Smooth muscle cell (in vitro differentiated cells): ENCODE data around the gene PLCXD3. TPM values are rescaled to one million over a fixed set of nuclear protein-coding genes. Genes with fewer than 3 reads are reported as not detected.

ENCODE experiments used
- DNase-seq: peaks from one replicate; lab custom pipeline; 2025; ENCODE audit not compliant: unreplicated experiment; lab: John Stamatoyannopoulos, UW
- H2AFZ ChIP-seq: fragments of 200-600 bp; sonication (generic); 2 replicates; pipeline ENCODE4 v1.6.0; 2016; ENCODE audit warnings: antibody characterized with exemption, low read depth, mild to moderate bottlenecking
- H3F3A ChIP-seq: fragments of 200-600 bp; sonication (generic); 2 replicates; pipeline ENCODE4 v1.6.0; 2017; ENCODE audit warnings: antibody characterized with exemption, low read depth
- H3K27ac ChIP-seq: fragments of 200-600 bp; sonication (generic); 2 replicates; pipeline ENCODE4 v1.5.1; 2016; ENCODE audit warnings: low read depth, mild to moderate bottlenecking
- H3K27me3 ChIP-seq: fragments of 200-600 bp; sonication (generic); 2 replicates; pipeline ENCODE4 v1.6.1; 2016; ENCODE audit warnings: low read depth, mild to moderate bottlenecking
- H3K36me3 ChIP-seq: fragments of 200-600 bp; sonication (generic); 2 replicates; pipeline ENCODE4 v1.5.1; 2016; ENCODE audit warnings: low read depth
- H3K4me1 ChIP-seq: fragments of 200-600 bp; sonication (generic); 2 replicates; pipeline ENCODE4 v1.5.1; 2016; ENCODE audit warnings: low read depth
- H3K4me2 ChIP-seq: fragments of 200-600 bp; sonication (generic); 2 replicates; pipeline ENCODE4 v1.6.0; 2016; ENCODE audit warnings: mild to moderate bottlenecking
- H3K4me3 ChIP-seq: fragments of 200-600 bp; sonication (generic); 2 replicates; pipeline ENCODE4 v1.5.1; 2016; ENCODE audit warnings: mild to moderate bottlenecking
- H3K79me2 ChIP-seq: fragments of 200-600 bp; sonication (generic); 2 replicates; pipeline ENCODE4 v1.6.0; 2016; ENCODE audit warnings: low read depth, mild to moderate bottlenecking
- H3K9ac ChIP-seq: fragments of 200-600 bp; sonication (generic); 2 replicates; pipeline ENCODE4 v1.6.0; 2016; ENCODE audit warnings: low read depth
- H3K9me3 ChIP-seq: fragments of 200-600 bp; sonication (generic); replicated peaks from 2 replicates; pipeline ENCODE4 v1.5.1; 2016; ENCODE audit warnings: low read depth
- H4K20me1 ChIP-seq: fragments of 200-600 bp; sonication (generic); 2 replicates; pipeline ENCODE4 v1.6.0; 2016; ENCODE audit warnings: low read depth
- WGBS: methylation state at CpG from one replicate; pipeline ENCODE4 v1.1.7; 2016; ENCODE audit warnings: low lambda C conversion rate; 5-methylcytosine and 5-hydroxymethylcytosine counted together
- polyA plus RNA-seq: library from polyadenylated mRNA; unstranded; fragments of >200 nt; fragmentation: Nextera tagmentation; extraction: Ambion mirVana; gene quantifications from 2 replicates; pipeline ENCODE4 v1.2.1, GENCODE V29; 2016
- total RNA-seq: library from RNA; depleted of rRNA; stranded (reverse); fragments of >200 nt; gene quantifications from 2 replicates; pipeline ENCODE4 v1.2.3, GENCODE V29; 2014
- TF ChIP-seq, protein P1 (sequence below): fragments of 200-600 bp; sonication (generic); IDR thresholded peaks from 2 replicates; pipeline ENCODE4 v1.5.1; 2017; ENCODE audit warnings: borderline replicate concordance, mild to moderate bottlenecking, antibody characterized with exemption; ENCODE audit not compliant: insufficient read depth, poor library complexity, severe bottlenecking

Gene PLCXD3
- total and polyA plus RNA-seq, 2 experiments from 2014 or later = 0.09 TPM; not detected in 1

DNA sequence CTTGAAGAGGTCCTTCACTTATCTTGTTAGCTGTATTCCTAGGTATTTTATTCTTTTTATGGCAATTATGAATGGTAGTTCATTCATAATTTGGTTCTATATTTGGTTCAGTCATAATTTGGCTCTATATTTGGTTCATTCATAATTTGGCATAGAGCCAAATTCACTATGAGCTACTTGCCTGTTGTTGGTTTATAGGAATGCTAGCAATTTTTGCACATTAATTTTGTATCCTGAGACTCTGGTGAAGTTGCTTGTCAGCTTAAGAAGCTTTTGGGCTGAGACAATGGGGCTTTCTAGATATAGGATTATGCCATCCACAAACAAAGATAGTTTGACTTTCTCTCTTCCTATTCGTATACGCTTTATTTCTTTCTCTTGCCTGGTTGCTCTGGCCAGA is 142.2 kb downstream of the PLCXD3 start:
- Histone ChIP-seq H3K79me2 (no peaks in the 10 kb centered on the region), H3K27me3 (no peaks in the 10 kb centered on the region), H2AFZ (no peak overlapping the region), H3K9ac (no peak overlapping the region), H3K36me3 (no peaks in the 10 kb centered on the region), H4K20me1 (no peaks in the 10 kb centered on the region), H3K4me1 (no peaks in the 10 kb centered on the region), H3K4me3 (no peak overlapping the region), H3K9me3 (no peaks in the 10 kb centered on the region), H3F3A (no peaks in the 10 kb centered on the region), H3K4me2 (no peak overlapping the region), H3K27ac (no peak overlapping the region)
- WGBS = 98% methylated on average over 2 of the region's 2 CpGs
- no peak for DNase-seq
- TF ChIP-seq, protein P1, sequence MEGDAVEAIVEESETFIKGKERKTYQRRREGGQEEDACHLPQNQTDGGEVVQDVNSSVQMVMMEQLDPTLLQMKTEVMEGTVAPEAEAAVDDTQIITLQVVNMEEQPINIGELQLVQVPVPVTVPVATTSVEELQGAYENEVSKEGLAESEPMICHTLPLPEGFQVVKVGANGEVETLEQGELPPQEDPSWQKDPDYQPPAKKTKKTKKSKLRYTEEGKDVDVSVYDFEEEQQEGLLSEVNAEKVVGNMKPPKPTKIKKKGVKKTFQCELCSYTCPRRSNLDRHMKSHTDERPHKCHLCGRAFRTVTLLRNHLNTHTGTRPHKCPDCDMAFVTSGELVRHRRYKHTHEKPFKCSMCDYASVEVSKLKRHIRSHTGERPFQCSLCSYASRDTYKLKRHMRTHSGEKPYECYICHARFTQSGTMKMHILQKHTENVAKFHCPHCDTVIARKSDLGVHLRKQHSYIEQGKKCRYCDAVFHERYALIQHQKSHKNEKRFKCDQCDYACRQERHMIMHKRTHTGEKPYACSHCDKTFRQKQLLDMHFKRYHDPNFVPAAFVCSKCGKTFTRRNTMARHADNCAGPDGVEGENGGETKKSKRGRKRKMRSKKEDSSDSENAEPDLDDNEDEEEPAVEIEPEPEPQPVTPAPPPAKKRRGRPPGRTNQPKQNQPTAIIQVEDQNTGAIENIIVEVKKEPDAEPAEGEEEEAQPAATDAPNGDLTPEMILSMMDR = no peak

DNA sequence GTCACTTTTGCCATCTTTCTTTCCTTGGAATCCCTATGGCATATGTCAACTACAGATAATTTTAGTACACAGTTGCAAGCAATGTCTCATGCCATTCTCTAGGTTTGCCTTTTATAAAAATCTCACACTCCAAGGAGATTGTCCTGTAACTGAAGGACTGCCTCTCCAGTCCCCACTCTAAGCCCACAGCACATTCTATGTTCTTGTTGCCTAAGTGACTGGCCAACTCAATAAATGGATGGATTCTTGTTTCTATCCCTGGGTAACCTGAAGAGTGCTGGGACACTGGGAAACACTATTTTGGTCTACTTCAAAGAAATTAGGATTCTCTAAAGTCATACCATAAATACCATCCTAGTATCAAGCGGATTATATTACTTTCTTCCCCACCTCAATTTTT is 145.0 kb downstream of the PLCXD3 start:
- Histone ChIP-seq H2AFZ (no peak overlapping the region), H3K27me3 (no peaks in the 10 kb centered on the region), H3K36me3 (no peaks in the 10 kb centered on the region), H3K9me3 (no peaks in the 10 kb centered on the region), H3K9ac (no peak overlapping the region), H3F3A (no peaks in the 10 kb centered on the region), H3K4me1 (no peaks in the 10 kb centered on the region), H4K20me1 (no peaks in the 10 kb centered on the region), H3K27ac (no peak overlapping the region), H3K79me2 (no peaks in the 10 kb centered on the region), H3K4me3 (no peak overlapping the region), H3K4me2 (no peak overlapping the region)
- WGBS = 0% methylated on average over 1 of the region's 1 CpG
- TF ChIP-seq, protein P1 = no peak
- no peak for DNase-seq

DNA sequence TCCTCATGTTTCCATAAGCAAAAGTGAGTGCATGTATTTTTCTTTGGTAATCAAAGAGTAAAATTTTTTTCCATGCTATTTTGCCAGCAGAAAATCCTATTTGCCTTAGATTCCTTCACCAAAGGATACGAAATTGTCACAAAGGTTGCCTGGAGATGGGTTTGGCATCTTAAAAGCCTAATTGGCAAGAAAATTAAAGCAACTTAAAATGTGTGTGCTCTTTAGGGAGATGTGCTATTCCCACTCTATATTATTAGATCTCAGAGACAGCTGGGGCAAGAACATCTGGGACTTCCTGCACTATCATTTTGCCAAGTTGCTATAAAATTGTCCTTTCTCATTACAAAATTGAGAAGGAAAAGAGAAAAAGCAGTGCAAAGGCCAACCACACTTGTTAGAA is 146.1 kb downstream of the PLCXD3 start:
- Histone ChIP-seq H3F3A (no peaks in the 10 kb centered on the region), H3K4me1 (no peaks in the 10 kb centered on the region), H3K79me2 (no peaks in the 10 kb centered on the region), H3K4me3 (no peak overlapping the region), H3K36me3 (no peaks in the 10 kb centered on the region), H4K20me1 (no peaks in the 10 kb centered on the region), H3K27ac (no peak overlapping the region), H3K4me2 (no peak overlapping the region), H2AFZ (no peak overlapping the region), H3K9ac (no peak overlapping the region), H3K27me3 (no peaks in the 10 kb centered on the region), H3K9me3 (no peaks in the 10 kb centered on the region)
- DNase-seq = no peak
- 89% methylated on average over 1 of the region's 1 CpG for WGBS
- TF ChIP-seq, protein P1 = no peak

DNA sequence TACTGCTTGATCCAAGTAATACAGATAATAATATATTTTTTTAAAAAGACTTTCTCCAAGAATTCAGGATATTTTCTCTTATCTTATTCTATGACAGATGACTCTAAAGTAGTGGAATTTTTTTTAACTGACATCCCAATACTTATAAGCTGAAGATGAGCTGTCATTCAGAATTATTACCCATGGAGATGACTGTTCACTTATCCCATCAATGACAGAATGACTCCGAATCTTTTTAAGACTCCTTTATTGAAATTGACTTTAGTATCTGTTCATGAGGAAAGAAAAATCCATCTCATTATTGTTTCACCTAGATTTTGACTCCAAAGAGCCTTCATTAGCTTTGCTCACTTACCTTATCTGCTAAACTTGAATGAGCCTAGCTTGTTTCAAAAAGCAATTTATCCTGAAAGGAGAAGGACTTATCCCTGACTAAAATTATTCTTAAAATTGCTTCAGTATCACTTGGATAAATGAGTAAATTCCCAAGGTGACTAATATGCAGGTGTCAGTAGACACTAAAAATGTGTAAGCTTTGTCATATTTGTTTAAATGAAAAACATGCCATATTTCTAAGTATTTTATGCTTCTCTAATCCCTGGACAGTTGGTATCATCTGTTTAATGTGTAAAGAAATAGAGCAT is 146.9 kb downstream of the PLCXD3 start:
- Histone ChIP-seq H4K20me1 (no peaks in the 10 kb centered on the region), H3K27me3 (no peaks in the 10 kb centered on the region), H3K36me3 (no peaks in the 10 kb centered on the region), H3K27ac (no peak overlapping the region), H3K4me1 (no peaks in the 10 kb centered on the region), H3F3A (no peaks in the 10 kb centered on the region), H3K79me2 (no peaks in the 10 kb centered on the region), H2AFZ (no peak overlapping the region), H3K4me3 (no peak overlapping the region), H3K4me2 (no peak overlapping the region), H3K9me3 (no peaks in the 10 kb centered on the region), H3K9ac (no peak overlapping the region)
- no peak for DNase-seq
- TF ChIP-seq, protein P1 = no peak
- 82% methylated on average over 1 of the region's 1 CpG for WGBS
